C4-2B (cell line): ENCODE measurements around the gene GLRA2.

Experiments used
- H3K27ac ChIP-seq: fragments of 450-650 bp; 2 replicates; pipeline ENCODE4 v1.5.1; 2017
- CTCF ChIP-seq: fragments of 450-650 bp; conservative IDR thresholded peaks from 2 replicates; pipeline ENCODE4 v1.5.1; 2017; ENCODE audit warnings: mild to moderate bottlenecking
- ZFX ChIP-seq: fragments of 450-650 bp; IDR thresholded peaks from 2 replicates; pipeline ENCODE4 v1.6.1; 2017

Gene GLRA2

GRCh38 chrX:14775416-14775815, 246.1 kb downstream of the GLRA2 start:
- H3K27ac ChIP-seq = no peak overlapping the region
- TF ChIP-seq CTCF (no peak), ZFX (no peak)

GRCh38 chrX:14776901-14777300, 247.6 kb downstream of the GLRA2 start:
- no peak overlapping the region for H3K27ac ChIP-seq
- TF ChIP-seq CTCF (no peak), ZFX (no peak)

- no peak overlapping the region for H3K27ac ChIP-seq
These were observed 248.2 kb downstream of the GLRA2 start for GRCh38 chrX:14777525-14777924.

GRCh38 chrX:14779580-14779979, 250.2 kb downstream of the GLRA2 start:
- no peak for TF ChIP-seq ZFX
- TF ChIP-seq CTCF = no peak
- H3K27ac ChIP-seq = no peak overlapping the region

More at GRCh38 chrX:14777525-14777924, 248.2 kb downstream of the GLRA2 start:
- TF ChIP-seq ZFX = no peak
